GM23338 (cell line): ENCODE data around the gene OBSL1. TPM values are rescaled to one million over a fixed set of nuclear protein-coding genes. Genes with fewer than 3 reads are reported as not detected.

Experiments
- ATAC-seq: fragments of 200-7000 bp; cut with Tn5 transposase; 3 replicates; pipeline ENCODE4 v1.9.1; 2020
- DNase-seq: peaks from one replicate; pipeline ENCODE4 v3.0.0-alpha.2; 2015; ENCODE audit warnings: low spot score
- H2AFZ ChIP-seq: fragments of 200-600 bp; sonication (generic); 2 replicates; pipeline ENCODE4 v1.8.0; 2016; ENCODE audit warnings: antibody characterized with exemption, mild to moderate bottlenecking, moderate library complexity
- H3F3A ChIP-seq: fragments of 200-600 bp; sonication (generic); replicated peaks from 2 replicates; pipeline ENCODE4 v1.8.0; 2017; ENCODE audit warnings: antibody characterized with exemption, mixed run types, low read depth
- H3K27ac ChIP-seq: fragments of 200-600 bp; sonication (generic); 2 replicates; pipeline ENCODE4 v1.6.1; 2016; ENCODE audit warnings: low read depth
- H3K27me3 ChIP-seq: fragments of 200-600 bp; sonication (generic); 2 replicates; pipeline ENCODE4 v1.8.0; 2016; ENCODE audit warnings: mild to moderate bottlenecking, mixed run types, moderate library complexity; ENCODE audit not compliant: insufficient read depth
- H3K36me3 ChIP-seq: fragments of 200-600 bp; sonication (generic); 2 replicates; pipeline ENCODE4 v1.8.0; 2016; ENCODE audit warnings: mild to moderate bottlenecking; ENCODE audit not compliant: insufficient read depth
- H3K4me1 ChIP-seq: fragments of 200-600 bp; sonication (generic); 2 replicates; pipeline ENCODE4 v1.8.0; 2016; ENCODE audit warnings: mild to moderate bottlenecking, moderate library complexity; ENCODE audit not compliant: insufficient read depth
- H3K4me2 ChIP-seq: fragments of 200-600 bp; sonication (generic); 2 replicates; pipeline ENCODE4 v1.7.1; 2017; ENCODE audit warnings: mixed run types
- H3K4me3 ChIP-seq: fragments of 200-600 bp; sonication (generic); 2 replicates; pipeline ENCODE4 v1.6.1; 2016; ENCODE audit warnings: mixed run types
- H3K79me2 ChIP-seq: fragments of 200-600 bp; sonication (generic); replicated peaks from 2 replicates; pipeline ENCODE4 v1.8.0; 2017; ENCODE audit warnings: mild to moderate bottlenecking; ENCODE audit not compliant: insufficient read depth
- H3K9me2 ChIP-seq: fragments of 200-600 bp; sonication (generic); 2 replicates; pipeline ENCODE4 v1.8.0; 2017; ENCODE audit not compliant: insufficient read depth
- H4K20me1 ChIP-seq: fragments of 200-600 bp; sonication (generic); replicated peaks from 2 replicates; pipeline ENCODE4 v1.8.0; 2017; ENCODE audit warnings: mild to moderate bottlenecking; ENCODE audit not compliant: insufficient read depth
- H3K27ac Mint-ChIP-seq: 2 replicates; pipeline ENCODE4 v1.8.0; 2020; ENCODE audit warnings: inconsistent platforms, mild to moderate bottlenecking, moderate library complexity, mixed read lengths
- H3K27me3 Mint-ChIP-seq: 3 replicates; pipeline ENCODE4 v1.8.0; 2022; ENCODE audit warnings: low read depth, mild to moderate bottlenecking, moderate library complexity, mixed read lengths, inconsistent platforms; ENCODE audit not compliant: insufficient read depth, poor library complexity
- H3K36me3 Mint-ChIP-seq: 3 replicates; pipeline ENCODE4 v1.8.0; 2021; ENCODE audit warnings: low read depth, mild to moderate bottlenecking, inconsistent platforms, moderate library complexity, mixed read lengths
- H3K4me1 Mint-ChIP-seq: 3 replicates; pipeline ENCODE4 v1.8.0; 2020; ENCODE audit warnings: mild to moderate bottlenecking, inconsistent platforms, mixed read lengths
- H3K4me3 Mint-ChIP-seq: 3 replicates; pipeline ENCODE4 v1.8.0; 2021; ENCODE audit warnings: moderate library complexity, mild to moderate bottlenecking, inconsistent platforms, mixed read lengths
- H3K9me3 Mint-ChIP-seq: 3 replicates; pipeline ENCODE4 v1.8.0; 2020; ENCODE audit warnings: moderate library complexity, mild to moderate bottlenecking, inconsistent platforms, mixed read lengths
- CREB1 ChIP-seq: fragments of 250-450 bp; sonication (Bioruptor Pico); IDR thresholded peaks from 2 replicates; pipeline ENCODE4 v1.5.0; 2020; ENCODE audit warnings: low read depth, mild to moderate bottlenecking, moderate library complexity
- EZH2 ChIP-seq: fragments of 200-600 bp; sonication (generic); IDR thresholded peaks from one replicate; pipeline ENCODE4 v1.8.0; 2017; ENCODE audit warnings: antibody characterized with exemption, mild to moderate bottlenecking, low read depth; ENCODE audit not compliant: unreplicated experiment
- EZH2phosphoT487 ChIP-seq: fragments of 200-600 bp; sonication (generic); IDR thresholded peaks from one replicate; pipeline ENCODE4 v1.8.1; 2018; ENCODE audit warnings: antibody characterized with exemption; ENCODE audit not compliant: unreplicated experiment
- JUNB ChIP-seq: IDR thresholded peaks from one replicate; pipeline ENCODE4 v1.6.1; 2016; ENCODE audit warnings: antibody characterized with exemption; ENCODE audit not compliant: unreplicated experiment
- NANOG ChIP-seq: IDR thresholded peaks from 2 replicates; pipeline ENCODE4 v1.6.1; 2016; ENCODE audit warnings: antibody characterized with exemption, borderline replicate concordance
- POLR2AphosphoS5 ChIP-seq: IDR thresholded peaks from 2 replicates; pipeline ENCODE4 v1.6.1; 2016; ENCODE audit warnings: antibody characterized with exemption, low read depth
- STAT1 ChIP-seq: IDR thresholded peaks from one replicate; pipeline ENCODE4 v1.6.1; 2016; ENCODE audit warnings: antibody characterized with exemption; ENCODE audit not compliant: unreplicated experiment
- ZNF331 ChIP-seq: fragments of 250-450 bp; sonication (Bioruptor Pico); IDR thresholded peaks from 2 replicates; pipeline ENCODE4 v1.5.0; 2020; ENCODE audit warnings: low read depth, mild to moderate bottlenecking, moderate library complexity
- polyA plus RNA-seq: library from polyadenylated mRNA; unstranded; fragments of >200 nt; fragmentation: Nextera tagmentation; extraction: Ambion mirVana; gene quantifications from 2 replicates; pipeline ENCODE4 v1.2.1, GENCODE V29; 2016
- total RNA-seq: library from RNA; depleted of rRNA; stranded (reverse); fragments of >200 nt; shearing (Covaris generic); gene quantifications from 2 replicates; pipeline ENCODE4 v1.2.3, GENCODE V29; 2014
- TF ChIP-seq, protein P1 (sequence below): fragments of 250-450 bp; sonication (Bioruptor Pico); IDR thresholded peaks from 2 replicates; pipeline ENCODE4 v1.5.0; 2020; ENCODE audit warnings: mild to moderate bottlenecking, moderate library complexity
- TF ChIP-seq, protein P2 (sequence below), 2 experiments: fragments of 200-600 bp in 1 of 2; sonication (generic) in 1 of 2; conservative IDR thresholded peaks; 2 replicates each; pipeline versions ENCODE4 v1.5.1 to v1.6.1; 2016 to 2017; ENCODE audit warnings: antibody characterized with exemption in 2 of 2, low read depth in 2 of 2, mild to moderate bottlenecking in 2 of 2, moderate library complexity in 1 of 2
- TF ChIP-seq, protein P3 (sequence below): IDR thresholded peaks from one replicate; pipeline ENCODE4 v1.6.1; 2018; ENCODE audit warnings: antibody characterized with exemption; ENCODE audit not compliant: unreplicated experiment

Gene OBSL1
- total and polyA plus RNA-seq, 2 experiments from 2014 or later: 94.9 to 207 TPM

DNA sequence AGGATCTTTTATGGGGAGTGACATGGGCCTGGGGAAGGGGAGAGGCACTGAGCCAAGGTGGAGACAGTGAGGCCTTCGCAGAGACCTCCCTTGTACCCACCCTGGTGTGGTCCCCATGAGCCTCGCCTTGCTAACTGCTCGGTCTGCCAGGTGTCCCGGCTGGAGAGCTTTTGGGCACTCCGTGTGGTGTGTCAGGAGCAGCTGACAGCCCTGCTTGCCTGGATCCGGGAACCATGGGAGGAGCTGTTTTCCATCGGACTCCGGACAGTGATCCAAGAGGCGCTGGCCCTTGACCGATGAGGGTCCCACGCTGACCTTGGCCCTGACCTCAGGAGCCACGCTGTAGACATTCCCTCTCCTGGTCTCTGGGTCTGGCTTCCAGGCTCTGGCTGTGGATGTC, 44.6 kb upstream of the OBSL1 start:
- peaks cover 8% of the 10 kb centered on the region for H3K27me3 Mint-ChIP-seq
- no peaks in the 10 kb centered on the region for H3F3A ChIP-seq
- ATAC-seq: no peak
- H4K20me1 ChIP-seq: no peaks in the 10 kb centered on the region
- peaks cover 3% of the 10 kb centered on the region; the same call in 1 of the 3 replicates for H3K4me1 Mint-ChIP-seq
- no peak overlapping the region for H3K4me2 ChIP-seq
- no peak for DNase-seq
- no peak overlapping the region for H3K4me3 Mint-ChIP-seq
- H3K36me3 ChIP-seq: no peaks in the 10 kb centered on the region
- no peaks in the 10 kb centered on the region for H3K79me2 ChIP-seq
- no peak overlapping the region for H3K27ac Mint-ChIP-seq
- H3K4me1 ChIP-seq: no peaks in the 10 kb centered on the region
- H3K9me3 Mint-ChIP-seq: no peaks in the 10 kb centered on the region
- H3K9me2 ChIP-seq: no peaks in the 10 kb centered on the region
- H2AFZ ChIP-seq: no peak overlapping the region
- no peak for TF ChIP-seq JUNB
- no peak for TF ChIP-seq POLR2AphosphoS5
- no peak for TF ChIP-seq EZH2
- peaks cover 8% of the 10 kb centered on the region; the same call in 2 of the 3 replicates for H3K36me3 Mint-ChIP-seq
- no peaks in the 10 kb centered on the region for H3K27me3 ChIP-seq
- no peak overlapping the region for H3K4me3 ChIP-seq
- no peak overlapping the region for H3K27ac ChIP-seq

DNA sequence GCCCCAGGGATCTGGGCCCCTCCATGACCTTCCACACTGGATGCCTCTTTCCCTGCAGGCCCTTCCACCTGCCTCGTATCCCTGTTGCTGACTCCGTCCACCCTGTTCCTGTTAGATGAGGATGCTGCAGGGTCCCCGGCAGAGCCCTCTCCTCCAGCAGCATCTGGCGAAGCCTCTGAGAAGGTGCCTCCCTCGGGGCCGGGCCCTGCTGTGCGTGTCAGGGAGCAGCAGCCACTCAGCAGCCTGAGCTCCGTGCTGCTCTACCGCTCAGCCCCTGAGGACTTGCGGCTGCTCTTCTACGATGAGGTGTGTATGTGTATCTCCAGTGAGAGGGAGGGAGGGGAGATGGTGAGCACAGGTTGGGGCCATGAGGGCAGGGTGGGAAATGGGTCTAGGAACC, 43.7 kb upstream of the OBSL1 start:
- Histone ChIP-seq H3K4me1 (no peaks in the 10 kb centered on the region), H2AFZ (no peak overlapping the region), H3K9me2 (no peaks in the 10 kb centered on the region), H3K4me2 (no peak overlapping the region), H3K36me3 (no peaks in the 10 kb centered on the region), H3F3A (0 out of 2 replicates have a peak, but pooled peaks cover 3% of the 10 kb centered on the region), H3K4me3 (no peak overlapping the region), H3K27me3 (no peaks in the 10 kb centered on the region), H3K79me2 (no peaks in the 10 kb centered on the region), H3K27ac (no peak overlapping the region), H4K20me1 (no peaks in the 10 kb centered on the region)
- Mint-ChIP-seq H3K9me3 (no peaks in the 10 kb centered on the region), H3K4me3 (no peak overlapping the region), H3K36me3 (peaks cover 8% of the 10 kb centered on the region; the same call in 2 of the 3 replicates), H3K27me3 (peaks cover 8% of the 10 kb centered on the region), H3K4me1 (peaks cover 3% of the 10 kb centered on the region; the same call in 1 of the 3 replicates), H3K27ac (no peak overlapping the region)
- ATAC-seq (no peak), DNase-seq (no peak)
- TF ChIP-seq EZH2phosphoT487 (no peak), EZH2 (no peak), ZNF331 (CRISPR knock-in tag) (no peak), STAT1 (no peak), CREB1 (CRISPR knock-in tag) (no peak), NANOG (no peak), POLR2AphosphoS5 (no peak)
- TF ChIP-seq, protein P1, sequence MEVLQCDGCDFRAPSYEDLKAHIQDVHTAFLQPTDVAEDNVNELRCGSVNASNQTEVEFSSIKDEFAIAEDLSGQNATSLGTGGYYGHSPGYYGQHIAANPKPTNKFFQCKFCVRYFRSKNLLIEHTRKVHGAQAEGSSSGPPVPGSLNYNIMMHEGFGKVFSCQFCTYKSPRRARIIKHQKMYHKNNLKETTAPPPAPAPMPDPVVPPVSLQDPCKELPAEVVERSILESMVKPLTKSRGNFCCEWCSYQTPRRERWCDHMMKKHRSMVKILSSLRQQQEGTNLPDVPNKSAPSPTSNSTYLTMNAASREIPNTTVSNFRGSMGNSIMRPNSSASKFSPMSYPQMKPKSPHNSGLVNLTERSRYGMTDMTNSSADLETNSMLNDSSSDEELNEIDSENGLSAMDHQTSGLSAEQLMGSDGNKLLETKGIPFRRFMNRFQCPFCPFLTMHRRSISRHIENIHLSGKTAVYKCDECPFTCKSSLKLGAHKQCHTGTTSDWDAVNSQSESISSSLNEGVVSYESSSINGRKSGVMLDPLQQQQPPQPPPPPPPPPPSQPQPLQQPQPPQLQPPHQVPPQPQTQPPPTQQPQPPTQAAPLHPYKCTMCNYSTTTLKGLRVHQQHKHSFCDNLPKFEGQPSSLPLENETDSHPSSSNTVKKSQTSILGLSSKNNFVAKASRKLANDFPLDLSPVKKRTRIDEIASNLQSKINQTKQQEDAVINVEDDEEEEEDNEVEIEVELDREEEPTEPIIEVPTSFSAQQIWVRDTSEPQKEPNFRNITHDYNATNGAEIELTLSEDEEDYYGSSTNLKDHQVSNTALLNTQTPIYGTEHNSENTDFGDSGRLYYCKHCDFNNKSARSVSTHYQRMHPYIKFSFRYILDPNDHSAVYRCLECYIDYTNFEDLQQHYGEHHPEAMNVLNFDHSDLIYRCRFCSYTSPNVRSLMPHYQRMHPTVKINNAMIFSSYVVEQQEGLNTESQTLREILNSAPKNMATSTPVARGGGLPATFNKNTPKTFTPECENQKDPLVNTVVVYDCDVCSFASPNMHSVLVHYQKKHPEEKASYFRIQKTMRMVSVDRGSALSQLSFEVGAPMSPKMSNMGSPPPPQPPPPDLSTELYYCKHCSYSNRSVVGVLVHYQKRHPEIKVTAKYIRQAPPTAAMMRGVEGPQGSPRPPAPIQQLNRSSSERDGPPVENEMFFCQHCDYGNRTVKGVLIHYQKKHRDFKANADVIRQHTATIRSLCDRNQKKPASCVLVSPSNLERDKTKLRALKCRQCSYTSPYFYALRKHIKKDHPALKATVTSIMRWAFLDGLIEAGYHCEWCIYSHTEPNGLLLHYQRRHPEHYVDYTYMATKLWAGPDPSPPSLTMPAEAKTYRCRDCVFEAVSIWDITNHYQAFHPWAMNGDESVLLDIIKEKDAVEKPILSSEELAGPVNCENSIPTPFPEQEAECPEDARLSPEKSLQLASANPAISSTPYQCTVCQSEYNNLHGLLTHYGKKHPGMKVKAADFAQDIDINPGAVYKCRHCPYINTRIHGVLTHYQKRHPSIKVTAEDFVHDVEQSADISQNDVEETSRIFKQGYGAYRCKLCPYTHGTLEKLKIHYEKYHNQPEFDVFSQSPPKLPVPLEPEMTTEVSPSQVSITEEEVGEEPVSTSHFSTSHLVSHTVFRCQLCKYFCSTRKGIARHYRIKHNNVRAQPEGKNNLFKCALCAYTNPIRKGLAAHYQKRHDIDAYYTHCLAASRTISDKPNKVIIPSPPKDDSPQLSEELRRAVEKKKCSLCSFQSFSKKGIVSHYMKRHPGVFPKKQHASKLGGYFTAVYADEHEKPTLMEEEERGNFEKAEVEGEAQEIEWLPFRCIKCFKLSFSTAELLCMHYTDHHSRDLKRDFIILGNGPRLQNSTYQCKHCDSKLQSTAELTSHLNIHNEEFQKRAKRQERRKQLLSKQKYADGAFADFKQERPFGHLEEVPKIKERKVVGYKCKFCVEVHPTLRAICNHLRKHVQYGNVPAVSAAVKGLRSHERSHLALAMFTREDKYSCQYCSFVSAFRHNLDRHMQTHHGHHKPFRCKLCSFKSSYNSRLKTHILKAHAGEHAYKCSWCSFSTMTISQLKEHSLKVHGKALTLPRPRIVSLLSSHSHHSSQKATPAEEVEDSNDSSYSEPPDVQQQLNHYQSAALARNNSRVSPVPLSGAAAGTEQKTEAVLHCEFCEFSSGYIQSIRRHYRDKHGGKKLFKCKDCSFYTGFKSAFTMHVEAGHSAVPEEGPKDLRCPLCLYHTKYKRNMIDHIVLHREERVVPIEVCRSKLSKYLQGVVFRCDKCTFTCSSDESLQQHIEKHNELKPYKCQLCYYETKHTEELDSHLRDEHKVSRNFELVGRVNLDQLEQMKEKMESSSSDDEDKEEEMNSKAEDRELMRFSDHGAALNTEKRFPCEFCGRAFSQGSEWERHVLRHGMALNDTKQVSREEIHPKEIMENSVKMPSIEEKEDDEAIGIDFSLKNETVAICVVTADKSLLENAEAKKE (CRISPR knock-in tag): no peak
- TF ChIP-seq, protein P2, sequence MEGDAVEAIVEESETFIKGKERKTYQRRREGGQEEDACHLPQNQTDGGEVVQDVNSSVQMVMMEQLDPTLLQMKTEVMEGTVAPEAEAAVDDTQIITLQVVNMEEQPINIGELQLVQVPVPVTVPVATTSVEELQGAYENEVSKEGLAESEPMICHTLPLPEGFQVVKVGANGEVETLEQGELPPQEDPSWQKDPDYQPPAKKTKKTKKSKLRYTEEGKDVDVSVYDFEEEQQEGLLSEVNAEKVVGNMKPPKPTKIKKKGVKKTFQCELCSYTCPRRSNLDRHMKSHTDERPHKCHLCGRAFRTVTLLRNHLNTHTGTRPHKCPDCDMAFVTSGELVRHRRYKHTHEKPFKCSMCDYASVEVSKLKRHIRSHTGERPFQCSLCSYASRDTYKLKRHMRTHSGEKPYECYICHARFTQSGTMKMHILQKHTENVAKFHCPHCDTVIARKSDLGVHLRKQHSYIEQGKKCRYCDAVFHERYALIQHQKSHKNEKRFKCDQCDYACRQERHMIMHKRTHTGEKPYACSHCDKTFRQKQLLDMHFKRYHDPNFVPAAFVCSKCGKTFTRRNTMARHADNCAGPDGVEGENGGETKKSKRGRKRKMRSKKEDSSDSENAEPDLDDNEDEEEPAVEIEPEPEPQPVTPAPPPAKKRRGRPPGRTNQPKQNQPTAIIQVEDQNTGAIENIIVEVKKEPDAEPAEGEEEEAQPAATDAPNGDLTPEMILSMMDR (conservative IDR thresholded peaks at IDR 0.05; ENCODE audit: low read depth in 2 of 2): no peak
- TF ChIP-seq, protein P3, sequence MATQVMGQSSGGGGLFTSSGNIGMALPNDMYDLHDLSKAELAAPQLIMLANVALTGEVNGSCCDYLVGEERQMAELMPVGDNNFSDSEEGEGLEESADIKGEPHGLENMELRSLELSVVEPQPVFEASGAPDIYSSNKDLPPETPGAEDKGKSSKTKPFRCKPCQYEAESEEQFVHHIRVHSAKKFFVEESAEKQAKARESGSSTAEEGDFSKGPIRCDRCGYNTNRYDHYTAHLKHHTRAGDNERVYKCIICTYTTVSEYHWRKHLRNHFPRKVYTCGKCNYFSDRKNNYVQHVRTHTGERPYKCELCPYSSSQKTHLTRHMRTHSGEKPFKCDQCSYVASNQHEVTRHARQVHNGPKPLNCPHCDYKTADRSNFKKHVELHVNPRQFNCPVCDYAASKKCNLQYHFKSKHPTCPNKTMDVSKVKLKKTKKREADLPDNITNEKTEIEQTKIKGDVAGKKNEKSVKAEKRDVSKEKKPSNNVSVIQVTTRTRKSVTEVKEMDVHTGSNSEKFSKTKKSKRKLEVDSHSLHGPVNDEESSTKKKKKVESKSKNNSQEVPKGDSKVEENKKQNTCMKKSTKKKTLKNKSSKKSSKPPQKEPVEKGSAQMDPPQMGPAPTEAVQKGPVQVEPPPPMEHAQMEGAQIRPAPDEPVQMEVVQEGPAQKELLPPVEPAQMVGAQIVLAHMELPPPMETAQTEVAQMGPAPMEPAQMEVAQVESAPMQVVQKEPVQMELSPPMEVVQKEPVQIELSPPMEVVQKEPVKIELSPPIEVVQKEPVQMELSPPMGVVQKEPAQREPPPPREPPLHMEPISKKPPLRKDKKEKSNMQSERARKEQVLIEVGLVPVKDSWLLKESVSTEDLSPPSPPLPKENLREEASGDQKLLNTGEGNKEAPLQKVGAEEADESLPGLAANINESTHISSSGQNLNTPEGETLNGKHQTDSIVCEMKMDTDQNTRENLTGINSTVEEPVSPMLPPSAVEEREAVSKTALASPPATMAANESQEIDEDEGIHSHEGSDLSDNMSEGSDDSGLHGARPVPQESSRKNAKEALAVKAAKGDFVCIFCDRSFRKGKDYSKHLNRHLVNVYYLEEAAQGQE: no peak
